Measurements from ENCODE around the gene MRNIP.

The MRNIP gene

DNA sequence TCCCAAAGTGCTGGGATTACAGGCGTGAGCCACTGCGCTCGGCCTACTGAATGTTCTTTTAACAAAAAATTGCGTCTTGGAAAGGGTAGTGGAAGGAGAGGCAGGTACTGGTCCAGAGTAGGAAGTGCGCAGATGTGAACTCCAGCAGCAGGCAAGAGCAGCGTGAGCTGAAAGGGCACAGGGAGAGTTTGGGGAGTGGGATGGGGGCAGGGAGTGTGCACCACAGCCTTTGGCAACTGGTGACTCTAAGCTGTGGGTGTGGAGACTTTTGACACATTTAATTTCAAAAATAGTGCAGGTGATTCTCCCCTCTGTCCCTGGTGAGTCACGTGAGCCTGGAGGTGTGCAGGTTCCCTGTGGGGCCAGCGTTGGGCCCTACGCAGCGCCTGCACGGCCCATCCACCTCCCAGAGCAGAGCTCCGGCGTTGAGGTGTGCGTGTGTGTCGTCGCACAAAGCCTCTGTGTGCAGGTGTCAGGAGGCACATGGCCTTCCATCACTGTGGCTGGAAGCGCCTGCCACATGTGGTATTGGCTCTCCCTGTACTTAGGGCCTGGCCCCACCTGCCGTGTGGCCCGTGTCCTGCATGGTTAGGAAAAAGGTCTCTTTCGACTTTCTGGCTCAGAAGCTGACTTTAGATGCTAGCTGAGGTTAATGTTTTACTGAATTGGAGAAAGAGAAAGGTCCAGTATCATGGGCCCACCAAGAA, 26.4 kb downstream of the MRNIP start:
- TF ChIP-seq, protein P1, sequence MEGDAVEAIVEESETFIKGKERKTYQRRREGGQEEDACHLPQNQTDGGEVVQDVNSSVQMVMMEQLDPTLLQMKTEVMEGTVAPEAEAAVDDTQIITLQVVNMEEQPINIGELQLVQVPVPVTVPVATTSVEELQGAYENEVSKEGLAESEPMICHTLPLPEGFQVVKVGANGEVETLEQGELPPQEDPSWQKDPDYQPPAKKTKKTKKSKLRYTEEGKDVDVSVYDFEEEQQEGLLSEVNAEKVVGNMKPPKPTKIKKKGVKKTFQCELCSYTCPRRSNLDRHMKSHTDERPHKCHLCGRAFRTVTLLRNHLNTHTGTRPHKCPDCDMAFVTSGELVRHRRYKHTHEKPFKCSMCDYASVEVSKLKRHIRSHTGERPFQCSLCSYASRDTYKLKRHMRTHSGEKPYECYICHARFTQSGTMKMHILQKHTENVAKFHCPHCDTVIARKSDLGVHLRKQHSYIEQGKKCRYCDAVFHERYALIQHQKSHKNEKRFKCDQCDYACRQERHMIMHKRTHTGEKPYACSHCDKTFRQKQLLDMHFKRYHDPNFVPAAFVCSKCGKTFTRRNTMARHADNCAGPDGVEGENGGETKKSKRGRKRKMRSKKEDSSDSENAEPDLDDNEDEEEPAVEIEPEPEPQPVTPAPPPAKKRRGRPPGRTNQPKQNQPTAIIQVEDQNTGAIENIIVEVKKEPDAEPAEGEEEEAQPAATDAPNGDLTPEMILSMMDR (IDR thresholded peaks at IDR 0.05): no peak

DNA sequence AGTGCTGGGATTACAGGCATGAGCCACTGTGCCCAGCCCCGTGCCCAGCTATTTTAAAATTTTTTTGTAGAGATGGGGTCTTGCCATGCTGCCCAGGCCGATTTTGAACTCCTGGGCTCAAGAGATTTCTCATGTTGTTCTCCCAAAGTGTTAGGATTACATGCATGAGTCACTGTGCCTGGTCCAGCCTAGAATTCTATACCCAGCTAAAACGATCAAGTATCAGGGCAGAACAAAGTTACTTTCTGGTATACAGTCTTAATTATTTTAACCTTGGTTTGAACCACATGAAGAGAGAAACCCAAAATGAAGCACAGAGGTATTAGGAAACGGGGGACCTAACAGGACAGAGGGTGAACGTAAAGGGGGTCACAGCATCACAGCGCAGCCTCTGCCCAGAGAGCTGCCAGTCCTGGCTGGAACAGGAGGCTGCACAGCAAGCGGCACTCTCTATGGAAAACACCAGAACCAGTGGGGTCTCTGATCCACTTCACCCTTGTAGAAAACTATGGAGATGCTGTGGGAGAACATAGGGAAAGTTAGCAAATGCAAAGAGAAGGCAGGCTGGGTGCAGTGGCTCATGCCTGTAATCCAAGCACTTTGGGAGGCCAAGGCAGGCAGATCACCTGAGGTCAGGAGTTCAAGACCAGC, 27.7 kb downstream of the MRNIP start:
- TF ChIP-seq, protein P1 (IDR thresholded peaks at IDR 0.05): no peak

DNA sequence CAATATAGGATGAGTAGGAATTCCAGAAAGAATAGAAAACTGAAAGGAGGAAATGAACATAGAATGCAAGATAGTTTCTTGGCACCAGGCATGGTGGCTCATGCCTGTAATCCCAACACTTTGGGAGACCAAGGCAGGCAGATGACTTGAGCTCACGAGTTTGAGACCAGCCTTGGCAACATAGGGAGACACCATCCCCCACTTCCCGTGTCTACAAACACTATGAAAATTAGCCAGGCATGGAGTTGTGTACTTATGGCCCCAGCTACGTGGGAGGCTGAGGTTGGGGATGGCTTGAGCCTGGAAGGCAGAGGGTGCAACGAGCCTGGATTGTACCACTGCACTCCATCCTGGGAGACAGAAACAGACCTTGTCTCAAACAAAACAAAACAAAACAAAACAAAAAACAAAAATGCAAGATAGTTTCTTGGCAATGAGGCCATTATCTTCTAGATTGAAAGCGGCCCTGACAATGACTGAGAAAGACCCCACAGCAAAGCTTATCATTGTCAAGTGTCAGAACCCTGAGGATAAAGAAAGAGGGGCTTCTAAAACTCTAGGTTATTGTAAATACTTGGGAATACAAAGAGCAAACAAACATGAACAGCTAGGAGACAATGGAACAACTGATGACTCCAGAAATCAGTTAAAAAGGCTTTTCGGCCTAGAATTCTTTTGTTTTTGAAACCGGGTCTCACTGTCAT, 28.7 kb downstream of the MRNIP start:
- TF ChIP-seq, protein P1 (IDR thresholded peaks at IDR 0.05): no peak

DNA sequence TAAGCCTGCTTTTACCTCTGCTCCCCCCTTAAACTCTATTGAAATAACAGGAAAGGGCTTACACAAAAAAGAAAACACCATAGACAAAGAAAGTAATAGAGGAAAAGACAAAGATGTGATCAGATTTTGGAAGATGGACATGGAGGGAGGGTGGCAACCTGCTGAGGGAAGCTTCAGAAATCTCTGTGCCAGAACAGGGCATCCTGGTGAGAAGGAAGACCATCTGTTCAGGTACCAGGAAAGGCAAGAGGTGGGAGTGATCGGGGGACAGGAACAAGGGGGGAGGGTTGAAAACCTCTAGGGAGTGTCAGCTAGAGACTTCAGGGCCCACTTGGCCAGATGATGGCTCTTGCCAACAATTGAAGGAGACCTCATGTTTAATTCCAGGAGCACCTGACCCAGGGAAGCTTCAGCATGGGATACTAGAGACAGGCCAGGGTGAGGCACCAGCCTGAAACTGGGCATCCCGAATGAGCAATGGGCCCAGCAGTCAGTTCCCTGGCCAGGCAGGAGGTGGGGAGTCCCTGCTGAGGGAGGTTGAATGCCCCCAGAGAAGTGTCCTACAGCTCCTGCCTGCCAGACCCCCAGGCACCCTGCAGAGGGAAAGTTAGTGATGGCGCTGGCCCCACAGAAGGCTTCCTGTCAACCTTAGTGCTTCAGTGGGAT, 29.7 kb downstream of the MRNIP start:
- TF ChIP-seq, protein P1 (IDR thresholded peaks at IDR 0.05): no peak

DNA sequence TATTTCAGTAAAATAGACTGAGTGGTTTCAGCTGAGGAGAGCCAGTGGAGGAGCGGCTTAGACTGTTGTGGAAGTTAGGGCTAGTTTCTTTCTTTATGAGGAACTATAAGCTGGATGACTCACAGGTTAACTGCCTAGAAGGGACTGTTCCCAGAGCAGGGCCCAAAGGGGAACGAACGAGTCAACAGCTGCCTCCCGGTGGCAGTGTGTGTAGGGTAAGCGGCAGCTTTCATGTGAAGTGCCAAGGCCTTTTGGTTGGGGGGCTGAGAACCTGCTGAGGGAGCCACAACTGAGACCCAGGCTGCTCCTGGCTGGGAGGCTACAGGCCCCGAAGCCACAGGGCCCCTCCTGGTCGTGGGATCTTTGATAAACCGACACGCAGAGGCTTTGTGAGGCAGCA, 30.9 kb downstream of the MRNIP start:
- TF ChIP-seq, protein P1 (IDR thresholded peaks at IDR 0.05): no peak

DNA sequence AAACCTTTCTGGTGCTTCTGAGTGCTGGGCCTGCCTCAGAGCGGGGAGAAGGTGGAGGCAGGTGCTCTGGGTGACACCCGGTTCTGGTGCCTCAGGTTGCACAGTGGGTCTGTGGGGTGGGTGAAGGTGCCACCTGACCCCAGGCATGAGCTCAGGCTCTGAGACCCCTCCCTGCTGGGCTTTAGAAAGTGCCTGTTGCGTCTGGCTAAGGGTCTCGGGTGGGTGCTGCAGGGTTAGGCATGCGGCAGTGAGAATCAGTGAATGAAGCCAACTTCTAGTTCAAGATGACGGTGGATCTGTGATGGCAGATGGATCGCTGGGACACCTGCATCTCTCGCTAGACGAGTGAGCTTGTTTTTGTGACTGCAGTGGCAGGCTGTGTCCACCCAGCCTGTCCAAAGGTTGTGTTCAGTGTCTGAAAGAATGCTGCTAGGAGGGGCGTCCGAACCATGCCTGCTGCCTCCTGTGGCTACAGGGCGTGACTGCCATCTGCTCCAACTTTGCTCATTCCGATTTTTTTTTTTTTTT, 32.9 kb downstream of the MRNIP start:
- TF ChIP-seq, protein P1 (IDR thresholded peaks at IDR 0.05): no peak

DNA sequence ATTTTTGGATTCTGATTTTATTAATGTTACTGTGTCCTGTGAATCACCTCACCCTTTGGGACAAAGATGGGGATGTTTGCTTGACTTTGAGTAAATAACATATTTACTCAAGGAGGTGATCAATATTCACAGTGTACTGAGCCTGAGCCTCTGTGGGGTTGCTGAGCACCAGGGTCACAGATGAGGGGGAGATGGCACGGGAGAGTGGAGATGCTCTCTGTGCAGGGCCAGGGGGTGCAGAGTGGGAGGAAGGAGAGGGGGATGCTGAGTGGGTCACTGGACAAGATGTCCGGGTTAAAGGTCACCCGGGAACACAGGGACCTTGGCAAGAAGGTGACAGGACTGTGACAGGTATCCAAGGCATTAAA, 33.9 kb downstream of the MRNIP start:
- TF ChIP-seq, protein P1 (IDR thresholded peaks at IDR 0.05): no peak
